Activated T-helper 1 cell treated with anti-CD3 and anti-CD28 coated beads, Interleukin-12 subunit alpha, Interleukin-12 subunit beta, Interleukin-2, Interleukin-4 antibody, amounts not matched to agents 30 ng/mL and 10 ng/mL and 1 ng/mL, durations not matched to agents 14 hours and 24 hours and 36 hours (primary cell): ENCODE measurements around the gene LNX2. TPM values are rescaled to one million over a fixed set of nuclear protein-coding genes. Genes with fewer than 3 reads are reported as not detected.

ENCODE experiments used
- DNase-seq: peaks from one replicate; pipeline ENCODE4 v3.0.0; 2021; ENCODE audit warnings: low spot score
- H3K27ac Mint-ChIP-seq: one replicate; pipeline ENCODE4 v1.8.0; 2021; ENCODE audit warnings: mild to moderate bottlenecking, mixed read lengths
- H3K27me3 Mint-ChIP-seq: one replicate; pipeline ENCODE4 v1.8.0; 2022; ENCODE audit warnings: mild to moderate bottlenecking, moderate library complexity, mixed read lengths; ENCODE audit not compliant: insufficient read depth
- H3K36me3 Mint-ChIP-seq: one replicate; pipeline ENCODE4 v1.8.0; 2021; ENCODE audit warnings: low read depth, mixed read lengths
- H3K4me1 Mint-ChIP-seq: one replicate; pipeline ENCODE4 v1.8.0; 2021; ENCODE audit warnings: low read depth, mixed read lengths
- H3K4me3 Mint-ChIP-seq: one replicate; pipeline ENCODE4 v1.8.0; 2021; ENCODE audit warnings: mild to moderate bottlenecking, moderate library complexity, mixed read lengths
- H3K9me3 Mint-ChIP-seq: one replicate; pipeline ENCODE4 v1.8.0; 2021; ENCODE audit warnings: mixed read lengths
- intact Hi-C: fragments of 100-400 bp; cut with micrococcal nuclease; formaldehyde crosslinking; loops from one replicate; pipeline ENCODE4 v1.15.1; 2024
- total RNA-seq: library from RNA; stranded (reverse); gene quantifications from 2 replicates; pipeline ENCODE4 v1.2.3, GENCODE V29; 2022

The LNX2 gene
- total RNA-seq, 1 donor from 2014 or later: 4.1 TPM

DNA sequence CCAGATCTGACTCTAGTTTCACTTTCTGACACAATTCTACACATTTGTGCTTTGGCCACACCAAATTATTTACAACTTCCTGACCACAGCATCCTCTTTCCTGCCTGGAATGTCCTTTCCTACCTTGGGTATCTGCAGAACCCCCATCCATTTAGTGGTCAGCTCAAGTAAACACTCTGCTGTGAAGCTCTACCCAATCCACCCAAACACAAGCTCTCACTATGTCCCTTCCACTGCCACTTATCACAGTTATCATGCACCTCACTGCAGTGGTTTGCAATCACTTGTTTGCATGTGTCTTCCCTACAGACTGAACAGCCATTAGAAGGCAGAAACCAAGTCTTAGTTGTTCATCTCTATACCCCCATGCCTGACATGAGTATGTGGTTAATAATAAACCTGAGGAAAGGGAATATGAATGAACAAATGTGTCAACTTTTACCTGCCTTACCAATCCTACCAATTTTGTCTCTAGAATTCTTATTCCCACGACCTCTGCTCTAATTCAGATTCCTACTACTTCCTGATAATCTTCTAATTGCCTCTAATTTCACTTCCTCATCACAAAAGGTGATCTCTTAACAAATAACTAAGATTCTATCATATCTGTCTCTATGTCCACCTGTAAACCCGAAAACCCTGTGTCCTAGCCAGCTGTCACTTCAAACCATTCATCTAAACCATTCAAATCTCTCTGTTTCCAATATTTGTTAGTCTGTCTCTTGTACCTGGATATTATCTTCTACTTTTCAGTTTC is 25.1 kb downstream of the LNX2 start:
- Mint-ChIP-seq H3K27ac (no peak overlapping the region), H3K4me1 (no peaks in the 10 kb centered on the region), H3K9me3 (no peaks in the 10 kb centered on the region), H3K4me3 (no peak overlapping the region), H3K36me3 (no peaks in the 10 kb centered on the region), H3K27me3 (no peaks in the 10 kb centered on the region)
- no peak for DNase-seq
- intact Hi-C loops: no loop called here

DNA sequence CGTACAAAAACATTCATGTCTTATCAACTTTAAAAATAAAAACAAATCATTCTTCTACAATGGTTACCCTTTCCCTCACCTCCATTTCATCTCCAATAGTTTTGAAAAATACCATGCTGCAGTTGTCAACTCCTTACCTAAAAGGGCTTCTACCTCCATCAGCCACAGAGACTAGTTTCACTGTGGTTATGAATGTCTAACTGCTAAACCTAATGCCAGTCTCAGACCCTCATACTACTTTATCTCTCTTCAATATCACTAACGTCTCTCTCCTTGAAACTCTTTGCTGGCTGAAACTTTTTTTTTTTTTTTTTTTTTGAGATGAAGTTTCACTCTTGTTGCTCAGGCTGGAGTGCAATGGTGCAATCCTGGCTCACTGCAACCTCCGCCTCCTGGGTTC is 27.1 kb downstream of the LNX2 start:
- Mint-ChIP-seq H3K4me1 (no peaks in the 10 kb centered on the region), H3K27me3 (no peaks in the 10 kb centered on the region), H3K4me3 (no peak overlapping the region), H3K27ac (no peak overlapping the region), H3K9me3 (no peaks in the 10 kb centered on the region), H3K36me3 (no peaks in the 10 kb centered on the region)
- intact Hi-C loops: no loop called here
- no peak for DNase-seq

DNA sequence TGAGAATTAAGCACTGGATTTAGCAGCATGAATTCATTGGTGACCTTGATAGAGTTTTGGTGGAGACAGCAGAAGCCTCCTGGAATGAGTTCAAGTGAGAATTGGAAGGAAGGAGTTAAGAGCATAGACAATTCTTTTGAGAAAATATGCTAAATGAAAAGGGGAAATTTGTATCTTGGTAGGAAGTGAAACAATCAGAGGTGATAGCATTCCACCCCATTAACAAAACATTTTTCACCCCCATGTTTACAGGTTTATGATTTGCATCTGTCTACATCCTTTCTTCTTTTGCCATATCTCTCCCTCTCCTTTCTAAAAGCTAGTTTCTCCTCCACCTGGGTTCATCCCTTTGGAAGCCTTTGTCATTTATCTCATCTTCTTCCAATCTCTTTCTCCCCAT is 27.5 kb downstream of the LNX2 start:
- DNase-seq: no peak
- intact Hi-C loops: no loop called here
- Mint-ChIP-seq H3K9me3 (no peaks in the 10 kb centered on the region), H3K4me3 (no peak overlapping the region), H3K36me3 (no peaks in the 10 kb centered on the region), H3K4me1 (no peaks in the 10 kb centered on the region), H3K27ac (no peak overlapping the region), H3K27me3 (no peaks in the 10 kb centered on the region)

DNA sequence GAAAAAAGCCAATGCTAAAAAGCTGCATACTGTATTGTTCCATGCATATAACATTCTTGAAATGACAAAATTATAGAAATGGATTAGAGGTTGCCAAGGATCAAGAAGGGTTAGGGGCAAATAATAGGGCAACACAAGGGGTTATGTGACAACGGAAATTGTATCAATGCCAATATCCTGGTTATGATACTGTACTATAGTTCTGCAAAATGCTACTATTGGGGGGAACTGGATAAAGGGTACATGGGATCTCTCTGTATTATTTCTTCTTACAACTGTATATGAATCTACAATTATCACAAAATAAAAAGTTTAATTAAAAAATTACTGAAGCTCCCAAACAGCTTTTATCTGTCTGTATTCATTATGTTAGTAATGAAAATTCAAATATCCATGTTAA is 31.9 kb downstream of the LNX2 start:
- no peaks in the 10 kb centered on the region for H3K9me3 Mint-ChIP-seq
- no peaks in the 10 kb centered on the region for H3K36me3 Mint-ChIP-seq
- H3K27me3 Mint-ChIP-seq: no peaks in the 10 kb centered on the region
- no peak overlapping the region for H3K27ac Mint-ChIP-seq
- DNase-seq: no peak
- no peak overlapping the region for H3K4me3 Mint-ChIP-seq
- peaks cover 17% of the 10 kb centered on the region for H3K4me1 Mint-ChIP-seq
- intact Hi-C loops: no loop called here

DNA sequence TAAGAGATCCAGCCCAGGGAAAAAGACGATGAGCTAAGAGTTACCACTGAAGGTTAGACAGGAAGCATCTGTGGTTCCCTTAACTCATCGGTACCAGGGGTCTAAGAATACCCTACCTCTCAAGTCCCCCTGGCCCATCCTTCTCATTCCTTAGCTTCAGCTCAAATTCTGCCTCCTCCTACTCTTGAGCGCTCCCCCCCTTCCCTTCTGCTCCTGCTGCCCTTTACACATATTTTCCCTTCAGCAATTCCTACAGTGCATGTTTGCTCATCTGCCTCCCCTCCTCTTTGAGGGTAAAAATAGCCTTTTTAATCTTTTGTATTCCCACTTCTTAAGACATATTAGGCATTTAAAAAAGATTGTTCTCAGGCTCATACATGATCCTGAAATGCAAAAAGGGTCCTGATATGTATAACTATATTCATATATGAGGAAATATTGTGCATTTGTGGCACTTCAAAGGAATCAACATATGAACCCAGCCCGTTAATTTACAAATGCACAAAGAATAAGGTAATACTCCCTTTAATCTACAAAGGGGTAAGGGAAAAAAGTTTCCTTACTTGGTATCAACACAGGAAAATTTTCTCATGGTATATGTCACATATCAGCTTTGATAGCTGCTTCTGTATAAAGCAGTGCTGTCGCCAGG is 33.1 kb downstream of the LNX2 start:
- no peak for DNase-seq
- intact Hi-C loops: no loop called here
- H3K4me1 Mint-ChIP-seq: peaks cover 18% of the 10 kb centered on the region
- H3K27ac Mint-ChIP-seq: no peak overlapping the region
- no peak overlapping the region for H3K4me3 Mint-ChIP-seq
- no peaks in the 10 kb centered on the region for H3K27me3 Mint-ChIP-seq
- H3K36me3 Mint-ChIP-seq: no peaks in the 10 kb centered on the region
- no peaks in the 10 kb centered on the region for H3K9me3 Mint-ChIP-seq

DNA sequence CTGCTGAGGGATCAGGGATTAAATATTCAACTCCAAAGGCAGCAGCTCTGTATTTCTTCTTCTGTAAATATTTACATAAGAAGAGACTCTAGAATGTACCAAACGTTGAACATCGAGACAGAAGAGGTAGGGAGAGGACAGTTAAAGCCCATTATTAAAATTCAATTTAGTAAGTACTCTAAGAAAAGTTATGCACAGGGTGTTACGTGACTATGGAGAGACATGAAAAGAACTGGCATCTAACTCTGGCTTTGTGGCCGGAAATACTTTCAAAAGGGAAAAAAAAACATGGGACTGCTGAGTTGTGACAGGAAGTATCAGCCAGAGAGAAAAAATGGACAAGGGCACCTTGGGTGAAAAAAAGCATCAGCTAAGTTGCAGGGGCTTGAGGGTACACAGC is 36.7 kb downstream of the LNX2 start:
- no peak for DNase-seq
- H3K27me3 Mint-ChIP-seq: no peaks in the 10 kb centered on the region
- intact Hi-C loops: no loop called here
- H3K4me1 Mint-ChIP-seq: peaks cover 18% of the 10 kb centered on the region
- peaks cover 5% of the 10 kb centered on the region for H3K36me3 Mint-ChIP-seq
- H3K4me3 Mint-ChIP-seq: no peak overlapping the region
- no peaks in the 10 kb centered on the region for H3K9me3 Mint-ChIP-seq
- H3K27ac Mint-ChIP-seq: no peak overlapping the region

DNA sequence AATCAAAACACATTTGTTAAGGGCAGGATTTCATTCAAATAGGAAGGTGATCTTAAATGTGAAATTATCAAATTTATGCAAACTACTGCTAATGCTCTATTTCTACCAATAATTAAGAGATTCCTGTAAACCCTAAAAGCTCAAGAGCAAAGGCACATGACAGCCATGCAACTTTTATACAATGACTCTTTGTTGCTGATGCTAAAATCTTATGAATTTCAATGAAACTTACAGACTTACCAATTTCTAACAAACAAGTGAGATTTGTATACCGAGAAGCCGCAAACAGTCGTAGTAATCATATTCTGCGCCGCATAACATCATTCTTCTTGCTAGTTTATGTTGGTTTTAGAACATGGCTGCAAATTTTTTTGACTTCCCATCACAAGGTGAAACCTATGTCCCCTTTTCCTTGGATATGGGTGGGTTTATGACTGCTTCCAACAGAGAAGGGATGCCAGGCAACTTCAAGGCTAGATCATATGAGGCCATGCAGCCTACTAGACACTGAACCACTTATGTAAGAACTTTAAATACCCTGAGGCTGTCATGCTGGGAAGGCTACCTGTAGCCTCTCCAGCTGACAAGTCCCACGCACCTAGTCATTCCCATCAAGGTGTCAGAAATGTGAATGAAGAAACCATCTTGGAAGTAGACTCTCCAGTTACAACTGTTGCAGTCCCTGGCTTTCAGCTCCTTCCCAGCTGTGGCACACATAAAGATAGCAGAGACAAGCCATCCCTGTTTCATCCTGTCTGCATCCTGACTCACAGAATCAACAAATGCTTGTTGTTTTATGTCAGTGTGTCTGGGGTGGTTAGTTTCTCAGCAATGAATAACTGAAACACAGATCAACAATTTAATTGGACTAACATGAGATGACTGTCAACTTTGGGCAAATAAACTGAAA is 42.0 kb downstream of the LNX2 start:
- H3K9me3 Mint-ChIP-seq: no peaks in the 10 kb centered on the region
- H3K36me3 Mint-ChIP-seq: peaks cover 8% of the 10 kb centered on the region
- H3K27me3 Mint-ChIP-seq: no peaks in the 10 kb centered on the region
- H3K4me3 Mint-ChIP-seq: no peak overlapping the region
- H3K27ac Mint-ChIP-seq: no peak overlapping the region
- H3K4me1 Mint-ChIP-seq: peaks cover 10% of the 10 kb centered on the region
- intact Hi-C loops: no loop called here
- DNase-seq: no peak

DNA sequence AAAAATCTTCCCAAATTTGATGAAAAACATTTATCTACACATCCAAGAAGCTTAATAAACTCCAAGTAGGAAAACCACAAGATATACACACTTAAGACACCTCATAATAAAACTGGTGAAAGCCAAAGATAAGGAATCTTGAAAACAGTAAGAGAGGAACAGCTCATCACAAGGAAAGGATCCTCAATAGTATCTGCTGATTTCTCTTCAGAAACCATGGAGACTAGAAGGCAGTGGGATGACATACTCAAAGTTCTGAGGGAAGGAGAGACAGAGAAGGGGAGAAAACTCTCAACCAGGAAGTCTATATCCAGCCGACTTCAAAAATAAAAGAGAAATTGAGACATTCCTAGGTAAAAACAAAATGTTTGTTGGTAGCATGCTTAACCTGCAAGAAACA is 45.7 kb downstream of the LNX2 start:
- Mint-ChIP-seq H3K27me3 (no peaks in the 10 kb centered on the region), H3K27ac (no peak overlapping the region), H3K9me3 (no peaks in the 10 kb centered on the region), H3K36me3 (peaks cover 3% of the 10 kb centered on the region), H3K4me3 (no peak overlapping the region), H3K4me1 (peaks cover 15% of the 10 kb centered on the region)
- intact Hi-C loops: no loop called here
- no peak for DNase-seq

DNA sequence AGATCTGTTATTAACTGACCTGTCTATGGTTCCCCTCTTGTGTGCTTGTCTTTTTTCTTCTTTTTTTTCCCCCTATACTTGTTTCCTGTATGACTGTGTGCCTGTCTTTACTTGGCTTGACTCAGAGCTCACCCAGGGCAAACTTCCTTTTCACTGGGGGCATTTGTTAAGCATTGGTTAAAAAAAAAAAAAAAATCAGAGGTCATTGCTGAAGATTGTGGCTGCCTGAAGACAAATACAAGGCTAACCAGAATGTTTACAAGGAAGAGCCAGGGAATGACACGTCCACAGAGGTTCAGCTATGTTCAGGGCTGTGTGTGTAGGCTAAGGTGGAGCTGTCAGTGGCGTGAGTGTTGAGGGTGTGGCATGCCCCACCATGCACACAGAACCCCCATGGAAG is 47.1 kb downstream of the LNX2 start:
- H3K27me3 Mint-ChIP-seq: no peaks in the 10 kb centered on the region

DNA sequence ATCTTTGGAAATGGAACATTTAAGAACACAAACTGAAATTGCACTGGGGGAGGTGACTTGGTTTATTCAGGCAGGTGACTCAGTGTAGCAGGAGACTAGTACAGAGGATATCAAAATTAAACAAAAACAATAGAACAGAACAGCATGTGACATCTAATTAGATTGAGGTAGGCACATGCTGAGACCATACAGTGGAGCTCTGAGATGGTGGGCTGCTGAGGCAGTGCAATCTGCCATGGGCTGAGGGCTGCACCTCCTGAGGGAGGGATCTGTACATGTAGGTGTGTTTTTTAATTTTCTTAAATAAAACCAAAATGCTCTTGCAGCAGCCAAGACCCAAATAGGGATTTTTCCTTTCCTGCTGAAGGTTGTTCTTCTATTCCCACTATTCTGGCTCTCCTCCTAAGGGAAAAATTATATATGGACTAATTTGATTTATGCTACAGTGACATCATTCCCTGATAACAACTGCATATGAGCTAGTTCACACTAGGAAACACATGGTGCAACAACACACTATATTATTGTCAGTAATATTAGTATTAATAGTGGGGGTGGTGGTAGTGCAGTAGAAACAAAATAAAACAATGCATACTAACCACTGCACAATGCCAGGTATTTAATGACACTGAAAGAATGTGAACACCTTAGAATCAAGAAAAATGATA is 48.0 kb downstream of the LNX2 start:
- no peak overlapping the region for H3K27ac Mint-ChIP-seq
- no peaks in the 10 kb centered on the region for H3K9me3 Mint-ChIP-seq
- H3K4me1 Mint-ChIP-seq: peaks cover 15% of the 10 kb centered on the region
- H3K27me3 Mint-ChIP-seq: no peaks in the 10 kb centered on the region
- H3K4me3 Mint-ChIP-seq: no peak overlapping the region
- peaks cover 3% of the 10 kb centered on the region for H3K36me3 Mint-ChIP-seq
- no peak for DNase-seq
- intact Hi-C loops: no loop called here

More for the DNA sequence above, 47.1 kb downstream of the LNX2 start:
- no peaks in the 10 kb centered on the region for H3K9me3 Mint-ChIP-seq
- no peak for DNase-seq
- intact Hi-C loops: no loop called here
- H3K27ac Mint-ChIP-seq: peak overlapping the region; percentile 15
- H3K4me3 Mint-ChIP-seq: no peak overlapping the region
- H3K36me3 Mint-ChIP-seq: peaks cover 5% of the 10 kb centered on the region
- H3K4me1 Mint-ChIP-seq: peaks cover 15% of the 10 kb centered on the region

DNA sequence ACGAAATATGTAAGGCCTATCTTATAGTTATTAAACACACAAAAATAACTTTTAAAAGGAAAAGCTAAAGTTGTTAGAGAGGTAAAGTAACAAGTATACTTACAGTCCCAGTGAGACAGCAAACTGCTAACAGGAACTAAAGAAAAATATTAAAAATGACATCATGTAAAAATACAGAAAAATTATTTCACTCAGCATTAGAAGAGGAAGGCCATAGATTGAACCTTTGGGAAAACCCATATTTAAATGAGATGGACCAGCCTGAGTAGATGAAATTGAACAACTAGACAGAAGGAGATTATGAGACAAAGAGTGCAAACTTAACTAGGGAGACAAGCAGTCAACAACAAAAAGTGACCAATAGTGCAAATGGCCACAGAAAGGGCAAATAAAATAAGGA is 49.4 kb downstream of the LNX2 start:
- intact Hi-C loops: no loop called here
- Mint-ChIP-seq H3K9me3 (no peaks in the 10 kb centered on the region), H3K4me3 (no peak overlapping the region), H3K27me3 (no peaks in the 10 kb centered on the region), H3K27ac (no peak overlapping the region), H3K36me3 (peaks cover 2% of the 10 kb centered on the region), H3K4me1 (peaks cover 15% of the 10 kb centered on the region)
- DNase-seq: no peak

DNA sequence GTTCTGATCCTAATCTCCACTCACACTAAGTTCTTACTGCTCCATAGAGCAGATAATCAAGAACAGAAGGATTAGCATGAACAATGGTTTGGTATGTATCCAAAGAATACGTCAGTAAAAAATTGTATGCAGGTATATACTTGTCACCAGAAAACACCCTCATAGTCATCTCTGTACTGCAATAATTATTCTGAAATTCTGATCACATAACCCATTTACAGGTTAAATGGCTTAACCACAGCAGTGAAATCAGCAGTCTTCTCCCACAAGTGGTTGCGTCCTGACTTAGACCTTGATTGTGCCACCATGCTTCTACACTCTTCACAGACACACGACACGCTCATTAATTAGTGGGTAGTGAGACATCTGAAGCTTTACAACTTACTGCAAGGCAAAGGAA is 50.9 kb downstream of the LNX2 start:
- H3K27ac Mint-ChIP-seq: no peak overlapping the region
- no peaks in the 10 kb centered on the region for H3K9me3 Mint-ChIP-seq
- intact Hi-C loops: no loop called here
- H3K4me3 Mint-ChIP-seq: no peak overlapping the region
- peaks cover 2% of the 10 kb centered on the region for H3K36me3 Mint-ChIP-seq
- peaks cover 10% of the 10 kb centered on the region for H3K4me1 Mint-ChIP-seq
- H3K27me3 Mint-ChIP-seq: no peaks in the 10 kb centered on the region
- no peak for DNase-seq
